K562 (cell line): ENCODE data around the gene HAUS2. TPM values are rescaled to one million over a fixed set of nuclear protein-coding genes. Genes with fewer than 3 reads are reported as not detected.

Experiments
- BRF1 ChIP-seq: IDR thresholded peaks from 3 replicates; pipeline ENCODE4 v1.6.1; 2011; ENCODE audit warnings: borderline replicate concordance, mild to moderate bottlenecking; ENCODE audit not compliant: insufficient read length; ENCODE audit errors: extremely low read depth
- CBFA2T2 ChIP-seq: fragments of 450-650 bp; conservative IDR thresholded peaks from 2 replicates; pipeline ENCODE4 v1.6.1; 2017; ENCODE audit warnings: mild to moderate bottlenecking
- CBX3 ChIP-seq, 2 experiments: IDR thresholded peaks; 1 replicate in 1 of 2; 2 replicates in 1 of 2; pipeline ENCODE4 v1.6.1; 2012; ENCODE audit warnings: inconsistent platforms in 2 of 2, low read length in 2 of 2, borderline replicate concordance in 1 of 2, control low read depth in 1 of 2
- CXXC5 ChIP-seq: fragments of 250-450 bp; sonication (Bioruptor Pico); IDR thresholded peaks from 2 replicates; pipeline ENCODE4 v1.8.0; 2022; ENCODE audit warnings: inconsistent platforms, mild to moderate bottlenecking, moderate library complexity
- E2F3 ChIP-seq: fragments of 250-450 bp; sonication (Bioruptor Pico); IDR thresholded peaks from 2 replicates; pipeline ENCODE4 v1.4.0; 2020; ENCODE audit warnings: mild to moderate bottlenecking
- FOSL1 ChIP-seq: fragments of 200-800 bp; sonication (Bioruptor generic); conservative IDR thresholded peaks from 2 replicates; pipeline ENCODE4 v1.6.1; 2016; ENCODE audit warnings: missing genetic modification characterization, missing compliant biosample characterization
- GTF2E2 ChIP-seq: fragments of 200-800 bp; sonication (Bioruptor generic); IDR thresholded peaks from 2 replicates; pipeline ENCODE4 v1.6.1; 2016; ENCODE audit warnings: missing genetic modification characterization, missing compliant biosample characterization
- JUN ChIP-seq, 2 experiments: sonication (generic) in 1 of 2; formaldehyde crosslinking in 1 of 2; IDR thresholded peaks; 2 replicates each; pipeline versions ENCODE4 v1.6.1 to v1.8.0; 2012 to 2022; ENCODE audit warnings: borderline replicate concordance in 2 of 2, mild to moderate bottlenecking in 2 of 2, improper control_type of control experiment in 1 of 2, low read depth in 1 of 2, low read length in 1 of 2, missing genetic modification reagents in 1 of 2
- MYC ChIP-seq, 2 experiments: fragments of 250-450 bp in 1 of 2; sonication (Bioruptor Pico) in 1 of 2; IDR thresholded peaks; 2 replicates each; pipeline versions ENCODE4 v1.5.1 to v1.6.1; 2012 to 2021; ENCODE audit warnings: low read depth in 2 of 2, borderline replicate concordance in 1 of 2, improper control_type of control experiment in 1 of 2, low read length in 1 of 2, mild to moderate bottlenecking in 1 of 2, moderate library complexity in 1 of 2
- NBN ChIP-seq: fragments of 450-650 bp; IDR thresholded peaks from 2 replicates; pipeline ENCODE4 v1.6.1; 2016; ENCODE audit warnings: low read depth, mild to moderate bottlenecking
- NCOR1 ChIP-seq: fragments of 450-650 bp; IDR thresholded peaks from 2 replicates; pipeline ENCODE4 v1.6.1; 2016; ENCODE audit warnings: mild to moderate bottlenecking, moderate library complexity
- NEUROD1 ChIP-seq: fragments of 150-350 bp; IDR thresholded peaks from 2 replicates; pipeline ENCODE4 v1.6.1; 2014; ENCODE audit warnings: borderline replicate concordance, low read length, low read depth; ENCODE audit not compliant: partially characterized antibody
- SAP30 ChIP-seq: fragments of 200-600 bp; sonication (generic); IDR thresholded peaks from 2 replicates; pipeline ENCODE4 v1.6.1; 2012; ENCODE audit warnings: borderline replicate concordance, low read depth, mild to moderate bottlenecking, moderate library complexity, low read length, control low read depth, inconsistent platforms; ENCODE audit not compliant: insufficient read depth, poor library complexity, severe bottlenecking
- SIN3B ChIP-seq: fragments of 450-650 bp; IDR thresholded peaks from 2 replicates; pipeline ENCODE4 v1.6.1; 2017; ENCODE audit warnings: low read depth, mild to moderate bottlenecking, moderate library complexity
- TBP ChIP-seq: optimal IDR thresholded peaks from 2 replicates; pipeline ENCODE3; 2011; ENCODE audit warnings: low read depth, low read length, improper control_type of control experiment
- ZFP36 ChIP-seq: fragments of 150-350 bp; IDR thresholded peaks from 2 replicates; pipeline ENCODE4 v1.6.1; 2018; ENCODE audit warnings: low read length, low read depth; ENCODE audit not compliant: partially characterized antibody
- ZNF282 ChIP-seq: sonication (generic); formaldehyde crosslinking; IDR thresholded peaks from 2 replicates; pipeline ENCODE4 v1.8.1; 2023; ENCODE audit warnings: missing genetic modification reagents
- polyA plus RNA-seq, 8 experiments: library from polyadenylated mRNA; depleted of rRNA in 4 of 8; stranded (reverse) in 5 of 8; unstranded in 3 of 8; fragments of >200 nt; fragmentation: Nextera tagmentation in 2 of 8; fragmentation: Illumina TruSeq in 1 of 8; extraction: Ambion mirVana in 2 of 8; extraction: Trizol in 1 of 8; gene quantifications; 2 replicates each; pipeline versions ENCODE4 v1.2.1 to v1.2.3, GENCODE V29; 2011 to 2014; ENCODE audit warnings: inconsistent platforms in 1 of 8, missing spikeins in 1 of 8
- total RNA-seq, 7 experiments: library from RNA; depleted of rRNA in 6 of 7; stranded (reverse); fragments of >200 nt in 6 of 7; fragmentation: Illumina TruSeq in 2 of 7; extraction: Trizol in 2 of 7; gene quantifications; 2 replicates each; pipeline versions ENCODE4 v1.2.1 to v1.2.3, GENCODE V29; 2011 to 2021; ENCODE audit warnings: low replicate concordance in 1 of 7
- TF ChIP-seq, protein P1 (sequence below): sonication (generic); formaldehyde crosslinking; IDR thresholded peaks from 2 replicates; pipeline ENCODE4 v1.8.1; 2022; ENCODE audit warnings: missing genetic modification reagents
- TF ChIP-seq, protein P2 (sequence below): fragments of 250-450 bp; sonication (Bioruptor Pico); IDR thresholded peaks from 2 replicates; pipeline ENCODE4 v1.5.0; 2021
- TF ChIP-seq, protein P3 (sequence below): fragments of 250-450 bp; sonication (Bioruptor Pico); IDR thresholded peaks from 2 replicates; pipeline ENCODE4 v1.8.0; 2022; ENCODE audit warnings: inconsistent platforms
- TF ChIP-seq, protein P4 (sequence below): sonication (generic); formaldehyde crosslinking; IDR thresholded peaks from 2 replicates; pipeline ENCODE4 v1.8.0; 2023; ENCODE audit warnings: mild to moderate bottlenecking, missing genetic modification reagents

HAUS2 gene
- total and polyA plus RNA-seq, 9 of the 15 experiments (the other 6 are each of a cell fraction or from before 2014, with no cell fraction given) = 30.6 to 64.9 (median 54.1) TPM

DNA sequence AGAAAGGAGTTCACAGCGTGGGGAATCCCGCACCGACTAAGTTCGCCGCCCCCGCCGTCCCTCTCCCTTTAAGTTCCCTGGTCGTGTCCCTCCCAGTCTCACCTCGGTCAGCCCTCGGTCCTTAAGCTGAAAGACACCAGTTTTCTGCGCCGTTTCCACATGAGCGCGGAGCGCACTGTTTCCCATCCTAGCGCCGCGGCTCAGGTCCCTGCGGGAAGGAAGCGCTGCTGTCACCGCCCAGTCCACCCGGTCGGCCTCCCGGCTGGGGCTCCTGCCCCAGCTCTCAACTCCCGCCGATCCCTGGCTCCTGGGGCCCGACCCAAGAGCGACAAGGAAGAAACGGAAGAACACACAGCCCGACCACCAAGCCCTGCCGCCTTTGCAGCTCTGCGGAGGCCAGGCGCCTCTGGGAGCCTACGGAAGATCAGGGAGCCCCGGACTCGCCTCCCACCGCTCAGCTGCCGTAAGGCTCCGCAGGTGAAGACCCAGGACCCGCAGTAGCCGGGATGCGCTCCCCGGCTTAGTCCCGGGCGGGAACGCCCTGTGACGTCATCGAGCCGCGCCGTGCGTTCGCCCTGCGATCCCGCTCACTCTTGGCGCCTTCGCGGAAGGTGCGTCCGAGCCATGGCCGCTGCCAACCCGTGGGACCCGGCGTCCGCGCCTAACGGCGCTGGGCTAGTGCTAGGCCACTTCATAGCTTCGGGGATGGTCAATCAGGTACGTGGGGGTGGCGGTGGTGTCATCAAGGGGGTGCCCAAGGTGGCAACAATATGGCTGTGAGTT, at the start of gene HAUS2, which contains the start of gene LRRC57 (continued):
- TF ChIP-seq, protein P1, sequence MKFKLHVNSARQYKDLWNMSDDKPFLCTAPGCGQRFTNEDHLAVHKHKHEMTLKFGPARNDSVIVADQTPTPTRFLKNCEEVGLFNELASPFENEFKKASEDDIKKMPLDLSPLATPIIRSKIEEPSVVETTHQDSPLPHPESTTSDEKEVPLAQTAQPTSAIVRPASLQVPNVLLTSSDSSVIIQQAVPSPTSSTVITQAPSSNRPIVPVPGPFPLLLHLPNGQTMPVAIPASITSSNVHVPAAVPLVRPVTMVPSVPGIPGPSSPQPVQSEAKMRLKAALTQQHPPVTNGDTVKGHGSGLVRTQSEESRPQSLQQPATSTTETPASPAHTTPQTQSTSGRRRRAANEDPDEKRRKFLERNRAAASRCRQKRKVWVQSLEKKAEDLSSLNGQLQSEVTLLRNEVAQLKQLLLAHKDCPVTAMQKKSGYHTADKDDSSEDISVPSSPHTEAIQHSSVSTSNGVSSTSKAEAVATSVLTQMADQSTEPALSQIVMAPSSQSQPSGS (CRISPR knock-in tag) = peak; percentile 93; the same call in 1 of the 2 replicates
- TF ChIP-seq SIN3B = peak; percentile 87
- TF ChIP-seq E2F3 (CRISPR knock-in tag) = peak; percentile 94
- peak; percentile 58; the same call in 1 of the 2 replicates for TF ChIP-seq ZNF282
- peak; percentile 74; the same call in 1 of the 2 replicates for TF ChIP-seq GTF2E2 (tag)
- TF ChIP-seq NCOR1 = 0 out of 2 replicates have a peak, but pooled peaks have one; percentile 6
- TF ChIP-seq CXXC5 (CRISPR knock-in tag) = peak; percentile 98
- peak; percentile 98 for TF ChIP-seq NBN
- peak; percentile 32 for TF ChIP-seq NEUROD1
- peak; percentile 78; the same call in 1 of the 2 replicates for TF ChIP-seq JUN (IDR thresholded peaks at IDR 0.05; ENCODE audit: borderline replicate concordance, low read depth, low read length)
- TF ChIP-seq JUN (CRISPR knock-in tag; IDR thresholded peaks at IDR 0.05; ENCODE audit: borderline replicate concordance) = peak; percentile 64; the same call in 1 of the 2 replicates
- TF ChIP-seq, protein P2, sequence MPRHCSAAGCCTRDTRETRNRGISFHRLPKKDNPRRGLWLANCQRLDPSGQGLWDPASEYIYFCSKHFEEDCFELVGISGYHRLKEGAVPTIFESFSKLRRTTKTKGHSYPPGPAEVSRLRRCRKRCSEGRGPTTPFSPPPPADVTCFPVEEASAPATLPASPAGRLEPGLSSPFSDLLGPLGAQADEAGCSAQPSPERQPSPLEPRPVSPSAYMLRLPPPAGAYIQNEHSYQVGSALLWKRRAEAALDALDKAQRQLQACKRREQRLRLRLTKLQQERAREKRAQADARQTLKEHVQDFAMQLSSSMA = no peak
- TF ChIP-seq SAP30 = peak; percentile 72
- TF ChIP-seq, protein P3, sequence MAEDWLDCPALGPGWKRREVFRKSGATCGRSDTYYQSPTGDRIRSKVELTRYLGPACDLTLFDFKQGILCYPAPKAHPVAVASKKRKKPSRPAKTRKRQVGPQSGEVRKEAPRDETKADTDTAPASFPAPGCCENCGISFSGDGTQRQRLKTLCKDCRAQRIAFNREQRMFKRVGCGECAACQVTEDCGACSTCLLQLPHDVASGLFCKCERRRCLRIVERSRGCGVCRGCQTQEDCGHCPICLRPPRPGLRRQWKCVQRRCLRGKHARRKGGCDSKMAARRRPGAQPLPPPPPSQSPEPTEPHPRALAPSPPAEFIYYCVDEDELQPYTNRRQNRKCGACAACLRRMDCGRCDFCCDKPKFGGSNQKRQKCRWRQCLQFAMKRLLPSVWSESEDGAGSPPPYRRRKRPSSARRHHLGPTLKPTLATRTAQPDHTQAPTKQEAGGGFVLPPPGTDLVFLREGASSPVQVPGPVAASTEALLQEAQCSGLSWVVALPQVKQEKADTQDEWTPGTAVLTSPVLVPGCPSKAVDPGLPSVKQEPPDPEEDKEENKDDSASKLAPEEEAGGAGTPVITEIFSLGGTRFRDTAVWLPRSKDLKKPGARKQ = no peak
- TF ChIP-seq ZFP36 = no peak
- TF ChIP-seq FOSL1 (tag) = peak; percentile 37; the same call in 1 of the 2 replicates
- no peak for TF ChIP-seq CBFA2T2
- peak; percentile 85 for TF ChIP-seq TBP
- peak; percentile 81 for TF ChIP-seq MYC (IDR thresholded peaks at IDR 0.05; ENCODE audit: low read depth, low read length)
- TF ChIP-seq MYC (CRISPR knock-in tag; IDR thresholded peaks at IDR 0.05; ENCODE audit: borderline replicate concordance, low read depth) = 0 out of 2 replicates have a peak, but pooled peaks have one; percentile 17
- TF ChIP-seq CBX3 (IDR thresholded peaks at IDR 0.05; ENCODE audit: borderline replicate concordance in 1 of 2, low read length in 2 of 2) = 0 out of 3 replicates have a peak, but pooled peaks of 1 of the 2 experiments have one; percentile 38
- TF ChIP-seq BRF1 = no peak
- TF ChIP-seq, protein P4, sequence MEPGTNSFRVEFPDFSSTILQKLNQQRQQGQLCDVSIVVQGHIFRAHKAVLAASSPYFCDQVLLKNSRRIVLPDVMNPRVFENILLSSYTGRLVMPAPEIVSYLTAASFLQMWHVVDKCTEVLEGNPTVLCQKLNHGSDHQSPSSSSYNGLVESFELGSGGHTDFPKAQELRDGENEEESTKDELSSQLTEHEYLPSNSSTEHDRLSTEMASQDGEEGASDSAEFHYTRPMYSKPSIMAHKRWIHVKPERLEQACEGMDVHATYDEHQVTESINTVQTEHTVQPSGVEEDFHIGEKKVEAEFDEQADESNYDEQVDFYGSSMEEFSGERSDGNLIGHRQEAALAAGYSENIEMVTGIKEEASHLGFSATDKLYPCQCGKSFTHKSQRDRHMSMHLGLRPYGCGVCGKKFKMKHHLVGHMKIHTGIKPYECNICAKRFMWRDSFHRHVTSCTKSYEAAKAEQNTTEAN (CRISPR knock-in tag) = no peak
